Stimulated activated CD4-positive, alpha-beta T cell treated with anti-CD3 and anti-CD28 coated beads, Interleukin-15, amount 100 ng/mL, for 48 hours (primary cell): ENCODE results near the gene SCD5.

Experiments
- DNase-seq, 2 donors: peaks; one replicate each; pipeline ENCODE4 v3.0.0-alpha.2; 2020; ENCODE audit warnings: low read depth in 2 of 2

Gene SCD5

GRCh38 chr4:82589756-82590155 lies 208.8 kb downstream of the SCD5 start:
- DNase-seq, result no peak

GRCh38 chr4:82588771-82589270 lies 209.8 kb downstream of the SCD5 start:
- no peak for DNase-seq

- DNase-seq, result no peak
Observed at GRCh38 chr4:82587826-82588540, 210.6 kb downstream of the SCD5 start.

GRCh38 chr4:82585690-82586435 lies 212.7 kb downstream of the SCD5 start:
- no peak for DNase-seq

- no peak for DNase-seq
Observed at GRCh38 chr4:82584931-82585330, 213.7 kb downstream of the SCD5 start.

- no peak for DNase-seq
Observed at GRCh38 chr4:82583897-82584587, 214.6 kb downstream of the SCD5 start.

GRCh38 chr4:82579932-82580331 lies 218.7 kb downstream of the SCD5 start:
- no peak for DNase-seq
